ENCODE measurements around the gene TRAF3IP3.

The TRAF3IP3 gene

GRCh38 chr1:209755926-209756614 is at the start of gene TRAF3IP3:
TSS of gene TRAF3IP3 (plus strand) at chr1:209756053. CDS start at chr1:209760040, 3,987 bp downstream.
- Histone ChIP-seq H3K9ac (ENCODE audit: low read depth, low read length) (no peak within 1 kb of the TSS), H3K36me3 (ENCODE audit: insufficient read depth, low read depth, low read length) (no peaks in the 10 kb centered on the region), H3K4me3 (ENCODE audit: low read length) (no peak within 1 kb of the TSS), H3K4me1 (ENCODE audit: insufficient read depth, low read length) (no peaks in the 10 kb centered on the region), H3K27me3 (ENCODE audit: insufficient read depth, low read length) (peaks cover 7% of the 10 kb centered on the region), H3K9me3 (ENCODE audit: insufficient read depth, low read depth, low read length) (no peaks in the 10 kb centered on the region), H3K27ac (ENCODE audit: low read length) (no peak within 1 kb of the TSS)

- H3K9me3 ChIP-seq (ENCODE audit: insufficient read depth, low read depth, low read length) = no peaks in the 10 kb centered on the region
- no peaks in the 10 kb centered on the region for H3K36me3 ChIP-seq (ENCODE audit: insufficient read depth, low read depth, low read length)
Observed at GRCh38 chr1:209706622-209707021, 49.2 kb upstream of the TRAF3IP3 start.

GRCh38 chr1:209707308-209707707 is 48.5 kb upstream of the TRAF3IP3 start:
- H3K27ac ChIP-seq (ENCODE audit: low read length) = no peak overlapping the region
- H3K9me3 ChIP-seq (ENCODE audit: insufficient read depth, low read depth, low read length) = no peaks in the 10 kb centered on the region
- H3K36me3 ChIP-seq (ENCODE audit: insufficient read depth, low read depth, low read length) = no peaks in the 10 kb centered on the region
- H3K9ac ChIP-seq (ENCODE audit: low read depth, low read length) = no peak overlapping the region
- H3K4me3 ChIP-seq (ENCODE audit: low read length) = no peak overlapping the region
- H3K27me3 ChIP-seq (ENCODE audit: insufficient read depth, low read length) = no peaks in the 10 kb centered on the region; the same call in 1 of the 2 replicates
- no peaks in the 10 kb centered on the region for H3K4me1 ChIP-seq (ENCODE audit: insufficient read depth, low read length)

More at GRCh38 chr1:209706622-209707021, 49.2 kb upstream of the TRAF3IP3 start:
- Histone ChIP-seq H3K27ac (ENCODE audit: low read length) (no peak overlapping the region), H3K9ac (ENCODE audit: low read depth, low read length) (no peak overlapping the region), H3K4me1 (ENCODE audit: insufficient read depth, low read length) (no peaks in the 10 kb centered on the region), H3K4me3 (ENCODE audit: low read length) (no peak overlapping the region), H3K27me3 (ENCODE audit: insufficient read depth, low read length) (no peaks in the 10 kb centered on the region; the same call in 1 of the 2 replicates)

- Histone ChIP-seq H3K4me3 (ENCODE audit: low read length) (no peak overlapping the region), H3K9ac (ENCODE audit: low read depth, low read length) (no peak overlapping the region), H3K27me3 (ENCODE audit: insufficient read depth, low read length) (no peaks in the 10 kb centered on the region; the same call in 1 of the 2 replicates), H3K4me1 (ENCODE audit: insufficient read depth, low read length) (no peaks in the 10 kb centered on the region), H3K27ac (ENCODE audit: low read length) (no peak overlapping the region), H3K9me3 (ENCODE audit: insufficient read depth, low read depth, low read length) (no peaks in the 10 kb centered on the region), H3K36me3 (ENCODE audit: insufficient read depth, low read depth, low read length) (no peaks in the 10 kb centered on the region)
Observed at GRCh38 chr1:209708297-209708696, 47.6 kb upstream of the TRAF3IP3 start.

- Histone ChIP-seq H3K9ac (ENCODE audit: low read depth, low read length) (no peak overlapping the region), H3K36me3 (ENCODE audit: insufficient read depth, low read depth, low read length) (no peaks in the 10 kb centered on the region), H3K27ac (ENCODE audit: low read length) (no peak overlapping the region), H3K27me3 (ENCODE audit: insufficient read depth, low read length) (no peaks in the 10 kb centered on the region; the same call in 1 of the 2 replicates), H3K4me1 (ENCODE audit: insufficient read depth, low read length) (no peaks in the 10 kb centered on the region), H3K9me3 (ENCODE audit: insufficient read depth, low read depth, low read length) (no peaks in the 10 kb centered on the region), H3K4me3 (ENCODE audit: low read length) (no peak overlapping the region)
Observed at GRCh38 chr1:209710093-209710492, 45.8 kb upstream of the TRAF3IP3 start.

GRCh38 chr1:209710847-209711246 is 45.0 kb upstream of the TRAF3IP3 start:
- H3K4me3 ChIP-seq (ENCODE audit: low read length) = no peak overlapping the region
- H3K4me1 ChIP-seq (ENCODE audit: insufficient read depth, low read length) = no peaks in the 10 kb centered on the region
- no peaks in the 10 kb centered on the region; the same call in 1 of the 2 replicates for H3K27me3 ChIP-seq (ENCODE audit: insufficient read depth, low read length)
- no peaks in the 10 kb centered on the region for H3K36me3 ChIP-seq (ENCODE audit: insufficient read depth, low read depth, low read length)
- H3K9ac ChIP-seq (ENCODE audit: low read depth, low read length) = no peak overlapping the region
- no peaks in the 10 kb centered on the region for H3K9me3 ChIP-seq (ENCODE audit: insufficient read depth, low read depth, low read length)
- H3K27ac ChIP-seq (ENCODE audit: low read length) = no peak overlapping the region

GRCh38 chr1:209714338-209714737 is 41.5 kb upstream of the TRAF3IP3 start:
- Histone ChIP-seq H3K4me3 (ENCODE audit: low read length) (no peak overlapping the region), H3K36me3 (ENCODE audit: insufficient read depth, low read depth, low read length) (no peaks in the 10 kb centered on the region), H3K9ac (ENCODE audit: low read depth, low read length) (no peak overlapping the region), H3K27me3 (ENCODE audit: insufficient read depth, low read length) (no peaks in the 10 kb centered on the region; the same call in 1 of the 2 replicates), H3K9me3 (ENCODE audit: insufficient read depth, low read depth, low read length) (no peaks in the 10 kb centered on the region), H3K4me1 (ENCODE audit: insufficient read depth, low read length) (no peaks in the 10 kb centered on the region), H3K27ac (ENCODE audit: low read length) (no peak overlapping the region)

- Histone ChIP-seq H3K27ac (ENCODE audit: low read length) (no peak overlapping the region), H3K4me3 (ENCODE audit: low read length) (no peak overlapping the region), H3K9ac (ENCODE audit: low read depth, low read length) (no peak overlapping the region), H3K36me3 (ENCODE audit: insufficient read depth, low read depth, low read length) (no peaks in the 10 kb centered on the region), H3K27me3 (ENCODE audit: insufficient read depth, low read length) (no peaks in the 10 kb centered on the region), H3K4me1 (ENCODE audit: insufficient read depth, low read length) (no peaks in the 10 kb centered on the region), H3K9me3 (ENCODE audit: insufficient read depth, low read depth, low read length) (no peaks in the 10 kb centered on the region)
Observed at GRCh38 chr1:209715314-209715713, 40.5 kb upstream of the TRAF3IP3 start.

GRCh38 chr1:209717818-209718217 is 38.0 kb upstream of the TRAF3IP3 start:
- no peaks in the 10 kb centered on the region for H3K27me3 ChIP-seq (ENCODE audit: insufficient read depth, low read length)
- no peak overlapping the region for H3K9ac ChIP-seq (ENCODE audit: low read depth, low read length)
- no peak overlapping the region for H3K27ac ChIP-seq (ENCODE audit: low read length)
- H3K36me3 ChIP-seq (ENCODE audit: insufficient read depth, low read depth, low read length) = no peaks in the 10 kb centered on the region
- H3K4me3 ChIP-seq (ENCODE audit: low read length) = no peak overlapping the region
- no peaks in the 10 kb centered on the region for H3K9me3 ChIP-seq (ENCODE audit: insufficient read depth, low read depth, low read length)
- H3K4me1 ChIP-seq (ENCODE audit: insufficient read depth, low read length) = no peaks in the 10 kb centered on the region

- H3K9me3 ChIP-seq (ENCODE audit: insufficient read depth, low read depth, low read length) = no peaks in the 10 kb centered on the region
- no peaks in the 10 kb centered on the region for H3K36me3 ChIP-seq (ENCODE audit: insufficient read depth, low read depth, low read length)
- no peak overlapping the region for H3K27ac ChIP-seq (ENCODE audit: low read length)
- no peaks in the 10 kb centered on the region for H3K4me1 ChIP-seq (ENCODE audit: insufficient read depth, low read length)
- H3K9ac ChIP-seq (ENCODE audit: low read depth, low read length) = no peak overlapping the region
- H3K4me3 ChIP-seq (ENCODE audit: low read length) = no peak overlapping the region
- no peaks in the 10 kb centered on the region for H3K27me3 ChIP-seq (ENCODE audit: insufficient read depth, low read length)
Observed at GRCh38 chr1:209720326-209720725, 35.5 kb upstream of the TRAF3IP3 start.

- H3K9ac ChIP-seq (ENCODE audit: low read depth, low read length) = no peak overlapping the region
- H3K27ac ChIP-seq (ENCODE audit: low read length) = no peak overlapping the region
- no peak overlapping the region for H3K4me3 ChIP-seq (ENCODE audit: low read length)
- H3K9me3 ChIP-seq (ENCODE audit: insufficient read depth, low read depth, low read length) = no peaks in the 10 kb centered on the region
- no peaks in the 10 kb centered on the region for H3K27me3 ChIP-seq (ENCODE audit: insufficient read depth, low read length)
- no peaks in the 10 kb centered on the region for H3K4me1 ChIP-seq (ENCODE audit: insufficient read depth, low read length)
- H3K36me3 ChIP-seq (ENCODE audit: insufficient read depth, low read depth, low read length) = no peaks in the 10 kb centered on the region
Observed at GRCh38 chr1:209720826-209721225, 35.0 kb upstream of the TRAF3IP3 start.

- Histone ChIP-seq H3K9me3 (ENCODE audit: insufficient read depth, low read depth, low read length) (no peaks in the 10 kb centered on the region), H3K4me3 (ENCODE audit: low read length) (no peak overlapping the region), H3K36me3 (ENCODE audit: insufficient read depth, low read depth, low read length) (no peaks in the 10 kb centered on the region), H3K27me3 (ENCODE audit: insufficient read depth, low read length) (no peaks in the 10 kb centered on the region), H3K4me1 (ENCODE audit: insufficient read depth, low read length) (no peaks in the 10 kb centered on the region), H3K27ac (ENCODE audit: low read length) (no peak overlapping the region), H3K9ac (ENCODE audit: low read depth, low read length) (no peak overlapping the region)
Observed at GRCh38 chr1:209721323-209721722, 34.5 kb upstream of the TRAF3IP3 start.

Data from iPS-20b (cell line).